GM12878 (cell line): ENCODE measurements around the gene MRPS22. TPM values are rescaled to one million over a fixed set of nuclear protein-coding genes. Genes with fewer than 3 reads are reported as not detected.

ENCODE experiments used
- ATAC-seq: fragments of 200-7000 bp; cut with Tn5 transposase; 3 replicates; pipeline ENCODE4 v1.9.1; 2020; ENCODE audit warnings: mild to moderate bottlenecking, moderate library complexity
- BruUV-seq: library from RNA; stranded (reverse); fragments of 400-500 nt; replicated peaks from 2 replicates; lab custom pipeline; 2021; lab: Mats Ljungman, UMichigan
- CTCF ChIA-PET: fragments of 300-600 bp; sonication (Branson Sonifier 250); formaldehyde crosslinking; extraction: SDS; loops from one replicate; lab custom pipeline; 2021; ENCODE audit warnings: inconsistent platforms; lab: Yijun Ruan, JAX
- POLR2A ChIA-PET: fragments of 350-600 bp; formaldehyde crosslinking; extraction: SDS; loops from one replicate; lab custom pipeline; 2021; ENCODE audit warnings: inconsistent platforms; lab: Charles Lee
- RAD21 ChIA-PET: fragments of 300-600 bp; sonication (Branson Sonifier 250); formaldehyde crosslinking; loops from one replicate; lab custom pipeline; 2023; ENCODE audit warnings: antibody characterized with exemption; ENCODE audit not compliant: unreplicated experiment; lab: Charles Lee
- SMC1A ChIA-PET: fragments of 300-600 bp; sonication (Branson Sonifier 250); formaldehyde crosslinking; loops from one replicate; lab custom pipeline; 2023; ENCODE audit not compliant: unreplicated experiment, uncharacterized antibody; lab: Charles Lee
- DNase-seq: peaks from one replicate; pipeline ENCODE4 v3.0.0-alpha.2; 2011; ENCODE audit warnings: low read depth, low spot score
- FAIRE-seq: peaks from 3 replicates; lab custom pipeline; 2011; peaks lifted over from hg19 to GRCh38; lab: Jason Lieb, UNC
- H2AFZ ChIP-seq: 2 replicates; pipeline ENCODE4 v1.6.0; 2011; ENCODE audit warnings: low read depth, low read length, control low read depth; ENCODE audit not compliant: control insufficient read depth
- H3K27ac ChIP-seq: 2 replicates; pipeline ENCODE4 v1.5.1; 2011; ENCODE audit warnings: control low read depth; ENCODE audit not compliant: control insufficient read depth, insufficient read depth
- H3K27me3 ChIP-seq, 2 experiments: replicated peaks in 1 of 2; 2 replicates each; pipeline versions ENCODE4 v1.6.0 to v1.6.1; 2011; ENCODE audit warnings: low read length in 1 of 2; ENCODE audit not compliant: control insufficient read depth in 2 of 2, insufficient read depth in 2 of 2
- H3K36me3 ChIP-seq, 2 experiments: 2 replicates each; pipeline ENCODE4 v1.5.1; 2011; ENCODE audit warnings: low read length in 1 of 2; ENCODE audit not compliant: control insufficient read depth in 2 of 2, insufficient read depth in 2 of 2
- H3K4me1 ChIP-seq: 2 replicates; pipeline ENCODE4 v1.6.1; 2011; ENCODE audit warnings: mild to moderate bottlenecking, low read length, moderate library complexity, mixed read lengths; ENCODE audit not compliant: control insufficient read depth, insufficient read depth
- H3K4me2 ChIP-seq: 2 replicates; pipeline ENCODE4 v1.6.0; 2011; ENCODE audit warnings: control low read depth; ENCODE audit not compliant: control insufficient read depth, insufficient read depth
- H3K4me3 ChIP-seq: fragments of 200-600 bp; sonication (generic); 2 replicates; pipeline ENCODE4 v1.5.1; 2016
- H3K79me2 ChIP-seq: 2 replicates; pipeline ENCODE4 v1.6.0; 2011; ENCODE audit warnings: low read length; ENCODE audit not compliant: control insufficient read depth, insufficient read depth
- H3K9ac ChIP-seq: 2 replicates; pipeline ENCODE4 v1.8.0; 2011; ENCODE audit warnings: low read length, control low read depth, mixed read lengths; ENCODE audit not compliant: control insufficient read depth, insufficient read depth
- H3K9me3 ChIP-seq: replicated peaks from 3 replicates; pipeline ENCODE4 v1.5.1; 2011; ENCODE audit warnings: mild to moderate bottlenecking, low read length; ENCODE audit not compliant: control insufficient read depth, insufficient read depth
- H4K20me1 ChIP-seq: 2 replicates; pipeline ENCODE4 v1.6.0; 2011; ENCODE audit not compliant: control insufficient read depth, insufficient read depth
- ATF7 ChIP-seq: fragments of 450-650 bp; IDR thresholded peaks from 2 replicates; pipeline ENCODE4 v1.6.1; 2016; ENCODE audit warnings: low read depth, mild to moderate bottlenecking
- EGR1 ChIP-seq, 2 experiments: IDR thresholded peaks; 1 replicate in 1 of 2; 2 replicates in 1 of 2; pipeline ENCODE4 v1.6.1; 2011 to 2012; ENCODE audit warnings: low read depth in 2 of 2, low read length in 2 of 2, borderline replicate concordance in 1 of 2, mild to moderate bottlenecking in 1 of 2, moderate library complexity in 1 of 2
- KAT2A ChIP-seq: conservative IDR thresholded peaks from 2 replicates; pipeline ENCODE4 v1.6.1; 2011; ENCODE audit warnings: low read depth, low read length; ENCODE audit not compliant: control insufficient read depth
- MEF2A ChIP-seq: IDR thresholded peaks from 2 replicates; pipeline ENCODE4 v1.6.1; 2011; ENCODE audit warnings: low read depth, mild to moderate bottlenecking, low read length, moderate library complexity; ENCODE audit not compliant: insufficient read depth
- MLLT1 ChIP-seq: fragments of 450-650 bp; IDR thresholded peaks from 2 replicates; pipeline ENCODE4 v1.6.1; 2016; ENCODE audit warnings: mild to moderate bottlenecking
- NFXL1 ChIP-seq: fragments of 450-650 bp; IDR thresholded peaks from 2 replicates; pipeline ENCODE4 v1.6.1; 2017; ENCODE audit warnings: antibody characterized with exemption, mild to moderate bottlenecking, borderline replicate concordance
- NRF1 ChIP-seq: conservative IDR thresholded peaks from 2 replicates; pipeline ENCODE4 v1.6.1; 2011; ENCODE audit warnings: mild to moderate bottlenecking, low read depth, low read length, improper control_type of control experiment
- PRDM15 ChIP-seq: fragments of 450-650 bp; formaldehyde crosslinking; IDR thresholded peaks from 2 replicates; pipeline ENCODE4 v1.4.0; 2020; ENCODE audit warnings: mild to moderate bottlenecking, moderate library complexity
- SIX5 ChIP-seq: IDR thresholded peaks from 2 replicates; pipeline ENCODE4 v1.6.1; 2011; ENCODE audit warnings: mild to moderate bottlenecking, low read depth, low read length, moderate library complexity; ENCODE audit not compliant: severe bottlenecking
- SREBF1 ChIP-seq: IDR thresholded peaks from 2 replicates; pipeline ENCODE4 v1.6.1; 2012; ENCODE audit warnings: mild to moderate bottlenecking, low read length
- STAT3 ChIP-seq: IDR thresholded peaks from 2 replicates; pipeline ENCODE4 v1.6.1; 2011; ENCODE audit warnings: low read depth, low read length, improper control_type of control experiment
- TCF12 ChIP-seq: IDR thresholded peaks from 2 replicates; pipeline ENCODE4 v1.6.1; 2011; ENCODE audit warnings: low read depth, mild to moderate bottlenecking, low read length
- WGBS: methylation state at CpG from one replicate; pipeline ENCODE4 v1.1.6; 2016; ENCODE audit warnings: low lambda C conversion rate; ENCODE audit not compliant: insufficient replicate concordance, insufficient coverage; ENCODE audit errors: missing lambda C conversion rate; 5-methylcytosine and 5-hydroxymethylcytosine counted together
- in situ Hi-C: fragments of 300-500 bp; cut with MboI; formaldehyde crosslinking; loops from 9 replicates; pipeline ENCODE4 v1.14.3; 2018; ENCODE audit warnings: mixed read lengths
- intact Hi-C: fragments of 100-400 bp; cut with micrococcal nuclease; formaldehyde crosslinking; loops from one replicate; pipeline ENCODE4 v1.14.2; 2022; ENCODE audit not compliant: unreplicated experiment
- polyA plus RNA-seq, 11 experiments: library from polyadenylated mRNA; depleted of rRNA in 4 of 11; unstranded in 6 of 11; stranded (reverse) in 5 of 11; fragments of >200 nt; fragmentation: Nextera tagmentation in 4 of 11; fragmentation: Illumina TruSeq in 1 of 11; extraction: Ambion mirVana in 4 of 11; extraction: Trizol in 1 of 11; gene quantifications; 1 replicate in 1 of 11; 2 replicates in 10 of 11; pipeline versions ENCODE4 v1.2.1 to v1.2.3, GENCODE V29; 2011 to 2016; ENCODE audit warnings: inconsistent platforms in 2 of 11, missing spikeins in 2 of 11, low read depth in 1 of 11
- total RNA-seq, 4 experiments: library from RNA; depleted of rRNA in 3 of 4; stranded (reverse); fragments of >200 nt in 3 of 4; fragmentation: Illumina TruSeq in 1 of 4; extraction: Trizol in 1 of 4; gene quantifications; 2 replicates each; pipeline versions ENCODE4 v1.2.1 to v1.2.3, GENCODE V29; 2013 to 2021
- TF ChIP-seq, protein P1 (sequence below): fragments of 150-350 bp; IDR thresholded peaks from 2 replicates; pipeline ENCODE4 v1.6.1; 2014; ENCODE audit warnings: mild to moderate bottlenecking, low read depth, low read length
- TF ChIP-seq, protein P2 (sequence below): IDR thresholded peaks from 2 replicates; pipeline ENCODE4 v1.6.1; 2012; ENCODE audit warnings: low read depth, low read length, improper control_type of control experiment

The MRPS22 gene
- total and polyA plus RNA-seq, 10 of the 15 experiments (the other 5 are each of a cell fraction or from before 2014, with no cell fraction given): 44.3 to 146 (median 75.2) TPM

- intact Hi-C loops (no loop called here), in situ Hi-C loops (no loop called here)
- no peak for DNase-seq
- ChIA-PET POLR2A (no interaction called here), SMC1A (no interaction called here), CTCF (no interaction called here), RAD21 (no interaction called here)
- WGBS: 21% methylated on average over 5 of the region's 5 CpGs
- no peaks in the 10 kb centered on the region for H4K20me1 ChIP-seq
- H3K4me1 ChIP-seq: no peaks in the 10 kb centered on the region
- H3K9ac ChIP-seq: no peak overlapping the region
- no TSS peak for BruUV-seq
- no peak for FAIRE-seq
- H3K27ac ChIP-seq: no peak overlapping the region
- no peaks in the 10 kb centered on the region for H3K9me3 ChIP-seq
- H2AFZ ChIP-seq: no peak overlapping the region
- no peaks in the 10 kb centered on the region for H3K36me3 ChIP-seq
- H3K27me3 ChIP-seq: peaks cover 0 to 3% of the 10 kb centered on the region in 2 experiments; a peak in 2 of 4 replicates
- ATAC-seq: no peak
- H3K4me2 ChIP-seq: no peak overlapping the region
- H3K79me2 ChIP-seq: no peaks in the 10 kb centered on the region
- H3K4me3 ChIP-seq: no peak overlapping the region
- TF ChIP-seq SIX5: no peak
- no peak for TF ChIP-seq NFXL1
- TF ChIP-seq STAT3: no peak
- no peak for TF ChIP-seq MLLT1
- TF ChIP-seq, protein P1, sequence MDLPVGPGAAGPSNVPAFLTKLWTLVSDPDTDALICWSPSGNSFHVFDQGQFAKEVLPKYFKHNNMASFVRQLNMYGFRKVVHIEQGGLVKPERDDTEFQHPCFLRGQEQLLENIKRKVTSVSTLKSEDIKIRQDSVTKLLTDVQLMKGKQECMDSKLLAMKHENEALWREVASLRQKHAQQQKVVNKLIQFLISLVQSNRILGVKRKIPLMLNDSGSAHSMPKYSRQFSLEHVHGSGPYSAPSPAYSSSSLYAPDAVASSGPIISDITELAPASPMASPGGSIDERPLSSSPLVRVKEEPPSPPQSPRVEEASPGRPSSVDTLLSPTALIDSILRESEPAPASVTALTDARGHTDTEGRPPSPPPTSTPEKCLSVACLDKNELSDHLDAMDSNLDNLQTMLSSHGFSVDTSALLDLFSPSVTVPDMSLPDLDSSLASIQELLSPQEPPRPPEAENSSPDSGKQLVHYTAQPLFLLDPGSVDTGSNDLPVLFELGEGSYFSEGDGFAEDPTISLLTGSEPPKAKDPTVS: no peak
- TF ChIP-seq PRDM15: no peak
- no peak for TF ChIP-seq NRF1
- no peak for TF ChIP-seq MEF2A
- no peak for TF ChIP-seq TCF12
- TF ChIP-seq, protein P2, sequence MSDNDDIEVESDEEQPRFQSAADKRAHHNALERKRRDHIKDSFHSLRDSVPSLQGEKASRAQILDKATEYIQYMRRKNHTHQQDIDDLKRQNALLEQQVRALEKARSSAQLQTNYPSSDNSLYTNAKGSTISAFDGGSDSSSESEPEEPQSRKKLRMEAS: no peak
- no peak for TF ChIP-seq SREBF1
- no peak for TF ChIP-seq EGR1 (IDR thresholded peaks at IDR 0.05; ENCODE audit: borderline replicate concordance in 1 of 2, low read depth in 2 of 2, low read length in 2 of 2)
- no peak for TF ChIP-seq KAT2A
- TF ChIP-seq ATF7: no peak
Measured at GRCh38 chr3:139295040-139295439, 48.8 kb upstream of the MRPS22 start.
